Right hindlimb (tissue), 1 donor: ENCODE measurements around the gene AP3S1.
"Not testable (repeated sequence)": the region's sequence is repeated elsewhere in the genome, so short reads cannot be mapped to it uniquely, and the experiment has no call there.

Source experiments
- DNase-seq: peaks from one replicate; pipeline ENCODE4 v3.0.0-alpha.2; 2018

Gene AP3S1

GRCh38 chr5:115873392-115873791 lies 31.7 kb downstream of the AP3S1 start:
- DNase-seq: no peak

DNA sequence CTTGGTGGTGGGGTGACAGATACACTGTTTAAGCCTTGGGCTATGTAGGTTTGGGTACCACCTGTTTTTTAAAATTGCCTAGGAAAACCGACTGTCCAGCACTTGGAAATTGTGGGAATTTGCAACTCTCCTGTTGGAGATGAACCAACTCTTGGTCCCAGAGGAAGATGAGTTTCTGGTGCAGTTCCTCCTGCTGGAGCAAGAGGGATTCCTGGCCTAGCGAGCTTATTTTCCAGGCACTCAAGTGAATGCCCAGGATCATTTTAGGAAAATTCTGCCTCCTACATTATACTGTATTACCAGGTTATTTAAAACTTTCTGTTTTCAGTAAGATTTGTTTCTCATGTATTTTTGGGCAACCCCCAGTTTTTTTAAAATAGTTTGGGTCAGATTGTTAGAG lies 33.7 kb downstream of the AP3S1 start:
- no peak for DNase-seq

DNA sequence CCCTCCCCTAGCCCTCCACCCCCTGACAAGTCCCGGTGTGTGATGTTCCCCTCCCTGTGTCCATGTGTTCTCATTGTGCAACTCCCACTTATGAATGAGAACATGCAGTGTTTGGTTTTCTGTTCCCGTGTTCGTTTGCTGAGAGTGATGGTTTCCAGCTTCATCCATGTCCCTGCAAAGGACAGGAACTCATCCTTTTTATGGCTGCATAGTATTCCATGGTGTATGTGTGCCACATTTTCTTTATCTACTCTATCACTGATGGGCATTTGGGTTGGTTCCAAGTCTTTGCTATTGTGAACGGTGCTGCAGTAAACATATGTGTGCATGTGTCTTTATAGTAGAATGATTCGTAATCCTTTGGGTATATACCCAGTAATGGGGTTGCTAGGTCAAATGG lies 35.6 kb downstream of the AP3S1 start:
- not testable (repeated sequence) for DNase-seq

- DNase-seq: not testable (repeated sequence)
Observed at GRCh38 chr5:115882434-115882833, 40.7 kb downstream of the AP3S1 start.

- DNase-seq: no peak
Observed at GRCh38 chr5:115884704-115885103, 43.0 kb downstream of the AP3S1 start.

- DNase-seq: not testable (repeated sequence)
Observed at GRCh38 chr5:115885208-115885607, 43.5 kb downstream of the AP3S1 start.

DNA sequence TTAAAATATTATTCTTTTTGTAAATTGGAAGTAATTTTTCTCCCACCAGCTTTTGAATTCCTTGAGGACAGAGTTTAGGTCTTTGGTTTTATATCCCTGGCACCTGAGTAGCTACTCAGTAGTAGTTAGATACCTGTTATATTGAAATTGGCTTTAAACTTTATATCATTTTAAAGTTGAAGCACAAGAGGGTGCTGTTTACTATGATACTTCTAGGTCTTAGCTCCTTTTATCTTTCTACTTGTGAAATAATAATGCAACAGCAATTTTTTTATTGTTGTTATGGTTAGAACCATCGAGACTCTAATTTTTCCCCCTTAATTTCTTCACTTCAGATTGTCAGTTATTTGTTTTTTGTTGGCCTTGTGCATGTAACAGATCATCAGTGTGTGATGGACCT lies 46.3 kb downstream of the AP3S1 start:
- DNase-seq: no peak

DNA sequence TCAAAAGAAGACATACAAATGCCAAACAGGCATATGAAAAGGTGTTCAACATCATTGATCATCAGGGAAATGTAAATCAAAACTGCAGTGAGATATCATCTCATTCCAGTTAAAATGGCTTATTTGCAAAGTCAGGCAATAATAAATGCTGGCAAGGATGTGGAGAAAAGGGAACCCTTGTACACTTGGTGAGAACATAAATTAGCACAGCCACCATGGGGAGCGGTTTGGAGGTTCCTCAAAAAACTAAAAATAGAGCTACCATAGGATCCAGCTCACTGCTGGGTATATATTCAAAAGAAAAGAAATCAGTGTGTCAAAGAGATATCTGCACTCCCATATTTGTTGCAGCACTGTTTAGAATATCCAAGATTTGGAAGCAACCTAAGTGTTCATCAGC lies 50.3 kb downstream of the AP3S1 start:
- no peak for DNase-seq

- no peak for DNase-seq
Observed at GRCh38 chr5:115894342-115894741, 52.6 kb downstream of the AP3S1 start.

DNA sequence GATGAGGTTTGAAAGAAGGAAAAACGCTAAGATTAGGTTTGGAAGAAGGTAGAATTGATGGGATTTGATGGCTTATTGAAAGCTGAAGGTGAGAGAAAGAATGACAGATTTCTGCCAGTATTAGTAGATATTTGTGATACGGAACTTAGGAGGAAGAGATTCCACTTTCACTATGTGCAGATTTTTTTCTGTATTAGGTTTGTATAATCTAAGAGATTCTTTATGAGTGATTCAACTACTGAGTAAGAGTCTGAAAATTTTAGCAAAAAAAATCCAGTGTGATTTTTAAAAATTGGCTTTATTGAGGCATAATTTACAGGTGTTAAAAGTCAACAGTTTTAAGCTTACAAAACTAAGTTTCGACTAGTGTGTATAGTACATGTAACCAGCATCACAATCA lies 54.1 kb downstream of the AP3S1 start:
- DNase-seq: no peak

DNA sequence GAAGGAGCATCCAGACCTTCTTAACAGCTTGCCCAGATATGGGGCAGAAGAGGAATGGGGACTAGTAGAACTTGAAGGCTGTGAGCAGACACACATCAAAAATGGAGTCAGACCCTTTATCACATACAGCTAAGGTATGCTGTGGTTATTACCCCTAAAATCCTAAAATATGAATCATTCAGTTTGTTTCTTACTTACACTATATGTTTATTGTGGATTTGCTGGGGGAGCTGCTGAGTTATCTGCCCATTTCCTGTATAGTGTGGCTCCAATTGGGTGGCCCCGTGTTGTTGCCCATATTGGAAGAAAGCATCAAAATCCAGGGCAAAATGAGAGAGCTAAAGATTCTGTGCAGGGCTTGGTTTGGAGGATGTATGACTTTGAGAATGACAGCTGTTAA lies 56.9 kb downstream of the AP3S1 start:
- DNase-seq: no peak

DNA sequence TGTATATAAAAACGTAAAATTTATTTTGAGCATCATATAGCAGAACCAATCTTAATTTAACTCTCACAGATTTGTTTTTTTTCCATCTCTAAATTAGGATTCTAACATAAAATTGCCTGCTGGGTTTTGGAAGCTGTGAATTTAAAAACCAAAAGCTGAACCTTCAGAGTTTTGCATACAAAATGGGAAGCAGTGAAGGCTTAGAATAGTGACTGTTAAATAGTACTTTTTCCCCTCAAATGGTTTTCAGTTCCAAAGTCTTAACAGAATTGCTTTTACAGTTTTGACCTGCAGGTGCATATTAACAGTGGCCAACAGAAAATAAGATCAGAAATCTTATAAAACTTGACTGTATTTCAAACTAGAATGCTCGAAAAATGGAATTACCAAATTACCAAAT lies 65.4 kb downstream of the AP3S1 start:
- DNase-seq: no peak

DNA sequence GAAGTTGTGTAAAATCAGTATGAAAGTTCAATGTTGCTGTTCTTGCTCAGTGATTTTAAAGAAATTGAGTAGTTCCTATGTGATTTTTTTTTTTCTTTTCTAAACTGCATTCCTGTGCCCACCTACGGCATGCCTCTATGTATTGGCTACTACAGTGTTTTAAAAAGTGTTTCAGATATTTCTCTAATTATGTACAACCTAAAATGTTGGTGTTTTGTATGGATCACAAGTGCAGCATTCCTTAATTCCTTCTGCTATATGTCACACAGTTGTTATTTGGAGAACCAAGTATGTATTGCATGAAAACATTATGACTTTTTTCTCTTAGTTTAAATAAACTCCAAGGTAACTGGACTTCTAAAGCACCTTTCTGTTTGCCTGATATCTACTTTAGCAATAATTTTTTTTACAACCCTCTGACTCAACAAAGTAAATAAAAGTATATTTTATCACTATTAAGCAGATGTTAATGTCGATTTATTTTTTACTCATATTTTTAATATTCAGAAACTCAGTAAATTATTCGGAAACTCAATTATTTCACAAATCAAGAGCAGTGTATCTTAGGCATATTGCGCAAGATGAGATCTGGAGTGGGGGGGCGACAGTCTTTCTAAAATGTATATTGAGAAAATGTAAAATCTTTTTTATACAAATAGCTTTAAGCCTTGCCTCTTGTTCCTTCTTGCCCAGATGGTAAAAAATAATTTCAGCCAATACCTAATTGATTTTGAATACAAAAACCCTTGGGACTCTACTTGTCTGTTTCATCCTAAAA lies 72.1 kb downstream of the AP3S1 start:
- DNase-seq: not testable (repeated sequence)

GRCh38 chr5:115920171-115920725 lies 78.5 kb downstream of the AP3S1 start:
- DNase-seq: no peak

DNA sequence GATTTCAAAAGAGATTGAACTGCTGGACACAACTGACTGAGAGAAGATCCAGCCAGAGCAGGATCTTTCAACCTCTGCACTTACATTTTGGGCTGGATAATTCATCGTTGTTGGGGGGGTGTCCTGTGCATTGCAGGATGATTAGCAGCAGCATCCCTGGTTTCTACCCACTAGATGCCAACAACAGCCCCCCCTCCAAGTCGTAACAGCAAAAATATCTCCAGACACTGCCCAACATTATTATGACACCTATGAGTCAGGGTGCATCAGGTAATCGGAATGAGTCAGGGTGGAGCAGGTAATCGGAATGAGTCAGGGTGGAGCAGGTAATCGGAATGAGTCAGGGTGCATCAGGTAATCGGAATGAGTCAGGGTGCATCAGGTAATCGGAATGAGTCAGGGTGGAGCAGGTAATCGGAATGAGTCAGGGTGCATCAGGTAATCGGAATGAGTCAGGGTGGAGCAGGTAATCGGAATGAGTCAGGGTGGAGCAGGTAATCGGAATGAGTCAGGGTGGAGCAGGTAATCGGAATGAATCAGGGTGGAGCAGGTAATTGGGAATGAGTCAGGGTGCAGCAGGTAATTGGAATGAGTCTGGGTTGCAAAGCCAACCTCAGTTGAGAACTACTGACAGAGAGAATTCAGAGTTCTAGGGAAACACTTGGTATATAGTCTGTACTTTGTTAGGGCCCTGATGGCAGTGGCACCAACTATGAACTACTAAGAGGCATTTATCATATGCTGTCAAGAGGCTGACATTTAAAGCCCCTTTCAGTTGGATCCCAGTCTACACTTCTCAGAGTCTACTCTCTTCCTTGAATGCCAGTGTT lies 87.1 kb downstream of the AP3S1 start:
- DNase-seq: not testable (repeated sequence)

GRCh38 chr5:115930171-115930570 lies 88.4 kb downstream of the AP3S1 start:
- not testable (repeated sequence) for DNase-seq

- DNase-seq: no peak
Observed at GRCh38 chr5:115930630-115931337, 89.0 kb downstream of the AP3S1 start.

DNA sequence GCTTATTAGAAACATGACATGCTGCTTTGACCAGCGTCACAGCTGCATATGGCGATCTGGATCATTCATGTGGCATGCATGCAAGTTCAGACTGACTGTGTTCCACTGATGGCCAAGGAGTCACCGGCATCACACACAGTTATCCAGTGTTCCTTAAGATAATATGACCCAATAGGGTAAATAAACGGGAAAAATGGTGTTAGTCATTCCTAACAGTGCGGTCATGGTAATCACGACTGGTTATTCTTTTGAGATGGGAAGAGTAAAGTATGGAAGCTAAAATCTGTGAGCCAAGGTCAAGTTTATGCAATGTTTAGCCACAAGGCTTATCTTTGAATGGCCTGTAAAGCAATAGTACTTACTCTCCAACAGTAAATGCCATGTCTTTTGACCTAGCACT lies 91.3 kb downstream of the AP3S1 start:
- no peak for DNase-seq

DNA sequence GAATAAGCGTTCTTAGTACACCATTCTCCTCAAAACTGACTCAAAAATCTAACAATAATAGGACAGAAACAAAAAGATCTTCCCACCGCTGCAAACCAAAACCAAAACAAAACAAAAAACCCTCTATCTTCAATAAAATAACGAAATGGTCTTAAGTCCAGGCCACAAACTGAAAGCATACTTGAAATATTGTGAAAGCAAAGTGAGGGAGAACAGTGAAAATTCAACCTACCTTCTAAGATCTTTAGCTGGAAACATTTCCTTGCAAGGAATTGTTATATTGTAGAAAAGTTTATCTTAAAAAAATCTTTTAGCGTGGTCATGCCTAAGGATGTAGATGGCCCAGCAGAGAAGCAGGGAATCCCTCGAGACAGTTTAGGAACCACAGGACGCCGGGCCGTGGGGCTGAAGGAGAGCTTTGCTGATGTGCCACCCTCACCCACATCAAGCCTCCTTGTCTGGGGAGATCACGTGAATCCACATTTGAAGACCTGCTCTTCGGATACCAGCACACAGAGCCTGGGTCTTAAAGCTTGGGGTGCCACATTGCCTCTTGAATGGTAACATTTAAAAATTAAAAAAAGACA lies 92.7 kb downstream of the AP3S1 start:
- DNase-seq: no peak

DNA sequence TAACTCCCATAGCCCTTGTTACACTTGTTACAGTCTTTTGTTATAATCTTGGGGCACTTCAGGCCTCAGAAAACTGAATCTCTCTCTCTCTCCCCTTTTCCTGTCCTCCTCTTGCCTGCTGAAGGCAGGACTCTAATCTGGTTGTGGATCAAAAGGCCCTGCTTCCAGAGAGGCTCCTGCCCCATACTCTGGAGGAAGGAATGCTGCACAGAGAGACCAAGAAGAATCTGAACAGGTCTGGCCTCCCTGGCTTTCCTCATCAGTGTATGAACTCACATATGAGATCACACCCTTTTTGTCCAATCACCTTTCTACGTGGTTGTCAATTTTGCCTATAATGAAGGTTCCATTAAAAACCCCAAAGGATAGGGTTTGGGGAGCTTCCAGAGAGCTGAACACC lies 94.3 kb downstream of the AP3S1 start:
- no peak for DNase-seq

- no peak for DNase-seq
Observed at GRCh38 chr5:115939059-115939458, 97.3 kb downstream of the AP3S1 start.

DNA sequence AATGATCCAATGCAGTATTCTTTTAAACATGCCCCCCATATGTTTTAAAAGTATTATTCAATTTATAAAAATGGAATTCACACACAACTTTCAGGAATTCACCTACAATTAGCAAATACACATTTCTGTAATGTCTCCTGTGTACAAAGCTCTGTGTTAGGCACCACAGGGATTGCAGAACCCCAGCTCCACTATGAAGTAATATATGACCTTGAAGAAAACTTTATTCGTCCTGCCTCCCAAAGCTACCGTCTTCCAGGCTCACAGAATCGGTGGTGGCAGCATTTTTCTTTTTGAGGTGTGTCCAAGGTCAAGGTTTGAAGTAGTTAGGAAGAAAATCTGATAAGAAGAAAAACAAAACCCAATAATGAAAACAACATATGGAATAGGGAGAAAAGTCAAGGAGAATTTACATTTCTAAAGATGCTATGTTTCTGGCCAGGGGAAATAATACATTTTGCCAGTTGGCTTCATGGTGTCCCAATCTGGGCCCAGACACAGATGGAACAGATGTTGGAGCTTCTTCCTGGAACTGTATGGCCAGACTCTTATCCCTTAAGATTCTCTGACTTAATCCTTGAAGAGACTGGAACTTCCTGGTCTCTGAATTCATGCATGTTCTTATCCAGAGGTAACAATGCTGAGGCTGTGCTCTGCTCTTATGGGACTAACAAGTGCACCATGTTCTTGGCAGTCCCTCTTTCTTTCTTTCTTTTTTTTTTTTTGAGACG lies 98.5 kb downstream of the AP3S1 start:
- DNase-seq: peak; percentile 63
